HL-60 (cell line): Measurements from ENCODE around the gene LRP10.

Experiments used
- DNase-seq, 2 experiments: peaks; one replicate each; pipeline ENCODE4 v3.0.0-alpha.2; 2010 to 2020; ENCODE audit warnings: low read depth in 1 of 2, low spot score in 1 of 2
- H3K27ac ChIP-seq: fragments of 250-450 bp; sonication (Bioruptor Pico); replicated peaks from 2 replicates; pipeline ENCODE4 v1.5.1; 2020; ENCODE audit warnings: mild to moderate bottlenecking, moderate library complexity
- H3K27me3 ChIP-seq: fragments of 250-450 bp; sonication (Bioruptor Pico); 2 replicates; pipeline ENCODE4 v1.5.1; 2021; ENCODE audit warnings: mild to moderate bottlenecking, moderate library complexity; ENCODE audit not compliant: insufficient read depth, poor library complexity, severe bottlenecking
- H3K4me3 ChIP-seq: replicated peaks from 2 replicates; pipeline ENCODE4 v1.5.1; 2011; ENCODE audit warnings: mild to moderate bottlenecking, control low read depth, low read length; ENCODE audit not compliant: insufficient read depth
- CTCF ChIP-seq: IDR thresholded peaks from one replicate; pipeline ENCODE4 v1.5.1; 2011; ENCODE audit warnings: low read length, control low read depth, inconsistent platforms; ENCODE audit not compliant: insufficient read depth
- GABPA ChIP-seq: IDR thresholded peaks from 2 replicates; pipeline ENCODE4 v1.6.1; 2012; ENCODE audit warnings: low read depth
- POLR2AphosphoS5 ChIP-seq: IDR thresholded peaks from 2 replicates; pipeline ENCODE4 v1.6.1; 2012; ENCODE audit warnings: low read depth
- REST ChIP-seq: IDR thresholded peaks from 2 replicates; pipeline ENCODE4 v1.6.1; 2012; ENCODE audit warnings: low read depth; ENCODE audit not compliant: insufficient replicate concordance
- SPI1 ChIP-seq: IDR thresholded peaks from 2 replicates; pipeline ENCODE4 v1.6.1; 2012; ENCODE audit warnings: low read depth, mild to moderate bottlenecking, borderline replicate concordance

The LRP10 gene

GRCh38 chr14:22872033-22872832 is 693 bp downstream of the LRP10 start:
- peak; percentile 72 to 86 for DNase-seq
- peak; percentile 97 for TF ChIP-seq CTCF
- TF ChIP-seq GABPA = no peak
- peak overlapping the region; percentile 85 for H3K27ac ChIP-seq
- H3K4me3 ChIP-seq = peak overlapping the region; percentile 99
- H3K27me3 ChIP-seq = no peaks in the 10 kb centered on the region

GRCh38 chr14:22872833-22873520 is 1.4 kb downstream of the LRP10 start:
- TF ChIP-seq CTCF = no peak
- no peak for TF ChIP-seq SPI1
- TF ChIP-seq GABPA = no peak
- no peak for TF ChIP-seq REST
- TF ChIP-seq POLR2AphosphoS5 = no peak
- no peaks in the 10 kb centered on the region for H3K27me3 ChIP-seq
- H3K4me3 ChIP-seq = peak overlapping the region; percentile 99
- peak overlapping the region; percentile 85; the same call in 1 of the 2 replicates for H3K27ac ChIP-seq
- no peak for DNase-seq

- Histone ChIP-seq H3K4me3 (no peak overlapping the region), H3K27ac (no peak overlapping the region), H3K27me3 (no peaks in the 10 kb centered on the region)
- DNase-seq = no peak
- TF ChIP-seq CTCF (no peak), GABPA (no peak), REST (no peak), POLR2AphosphoS5 (no peak), SPI1 (no peak)
Measured at GRCh38 chr14:22875003-22875747, 3.6 kb downstream of the LRP10 start.
